ENCODE data around the gene CRISP3. TPM values are rescaled to one million over a fixed set of nuclear protein-coding genes. Genes with fewer than 3 reads are reported as not detected.

The CRISP3 gene
- polyA plus RNA-seq, 2 of the 4 experiments (the other 2 are of a cell fraction) = 0.03 TPM; not detected in 1

- no peak overlapping the region for H3K27ac ChIP-seq
- DNase-seq (ENCODE audit: low read depth in 1 of 2, low spot score in 1 of 2) (no peak), ATAC-seq (no peak), FAIRE-seq (no peak)
- H3K9me3 ChIP-seq = no peaks in the 10 kb centered on the region
- POLR2A ChIA-PET = no interaction called here
- no peak overlapping the region for H3K4me3 ChIP-seq
- no peak overlapping the region for H3K4me2 ChIP-seq
- no peaks in the 10 kb centered on the region for H3K4me1 ChIP-seq
- no peak for TF ChIP-seq TP53 (CRISPR knock-in tag; IDR thresholded peaks at IDR 0.05)
- TF ChIP-seq HEYL (CRISPR knock-in tag; IDR thresholded peaks at IDR 0.05) = no peak
- TF ChIP-seq RARB (CRISPR knock-in tag; IDR thresholded peaks at IDR 0.05) = no peak
- no peak for TF ChIP-seq FOSL2 (IDR thresholded peaks at IDR 0.05)
- TF ChIP-seq FOSL2 (CRISPR knock-in tag; IDR thresholded peaks at IDR 0.05) = no peak
- no peak for TF ChIP-seq PBX3 (IDR thresholded peaks at IDR 0.05)
- no peak for TF ChIP-seq CHD4 (IDR thresholded peaks at IDR 0.05; ENCODE audit: borderline replicate concordance)
- no peak for TF ChIP-seq CBX8 (IDR thresholded peaks at IDR 0.05)
- no peak for TF ChIP-seq BCL3 (IDR thresholded peaks at IDR 0.05)
- no peak for TF ChIP-seq EHF (CRISPR knock-in tag; IDR thresholded peaks at IDR 0.05)
- no peak for TF ChIP-seq RFX5 (IDR thresholded peaks at IDR 0.05)
- TF ChIP-seq CTCF (IDR thresholded peaks at IDR 0.05) = no peak
- TF ChIP-seq TFCP2L1 (CRISPR knock-in tag; IDR thresholded peaks at IDR 0.05) = no peak
- no peak for TF ChIP-seq REST (IDR thresholded peaks at IDR 0.05)
- no peak for TF ChIP-seq BHLHE40 (IDR thresholded peaks at IDR 0.05; ENCODE audit: low read depth, low read length)
- TF ChIP-seq CHD2 (IDR thresholded peaks at IDR 0.05; ENCODE audit: low read length, partially characterized antibody) = no peak
- TF ChIP-seq ESRRA (IDR thresholded peaks at IDR 0.05; ENCODE audit: borderline replicate concordance, low read length) = no peak
- CTCF ChIA-PET = interaction anchor here (0.7 kb wide), 1 partner anchor 250 kb away, joined by 4 read pairs; no protein-coding TSS in a partner anchor
- 84% methylated on average over 7 of the region's 7 CpGs for WGBS (ENCODE audit: missing lambda C conversion rate)
Observed at GRCh38 chr6:49782725-49783124, 38.5 kb upstream of the CRISP3 start.

GRCh38 chr6:49782293-49782692 lies 38.1 kb upstream of the CRISP3 start:
- 8% methylated on average over 1 of the region's 1 CpG for WGBS (ENCODE audit: missing lambda C conversion rate)
- Histone ChIP-seq H3K4me2 (no peak overlapping the region), H3K4me3 (no peak overlapping the region), H3K27ac (no peak overlapping the region), H3K9me3 (no peaks in the 10 kb centered on the region), H3K4me1 (no peaks in the 10 kb centered on the region)
- DNase-seq (ENCODE audit: low read depth in 1 of 2, low spot score in 1 of 2) = no peak
- ChIA-PET POLR2A (no interaction called here), CTCF (interaction anchor here (0.7 kb wide), 1 partner anchor 250 kb away, joined by 4 read pairs; no protein-coding TSS in a partner anchor)
- FAIRE-seq = no peak
- ATAC-seq = no peak
- TF ChIP-seq RAD21 (conservative IDR thresholded peaks at IDR 0.05 in 1 of 2, IDR thresholded peaks at IDR 0.05 in 1 of 2) = no peak
- no peak for TF ChIP-seq ATOH8 (CRISPR knock-in tag; IDR thresholded peaks at IDR 0.05; ENCODE audit: low read depth)
- no peak for TF ChIP-seq CTCF (IDR thresholded peaks at IDR 0.05)
- no peak for TF ChIP-seq CEBPB (IDR thresholded peaks at IDR 0.05)
- no peak for TF ChIP-seq MYC (IDR thresholded peaks at IDR 0.05; ENCODE audit: borderline replicate concordance, low read length)
- no peak for TF ChIP-seq MAFK (IDR thresholded peaks at IDR 0.05; ENCODE audit: partially characterized antibody)
- TF ChIP-seq ESRRA (IDR thresholded peaks at IDR 0.05; ENCODE audit: borderline replicate concordance, low read length) = no peak
- no peak for TF ChIP-seq CBX8 (IDR thresholded peaks at IDR 0.05)
- TF ChIP-seq ZSCAN20 (CRISPR knock-in tag; IDR thresholded peaks at IDR 0.05) = no peak
- TF ChIP-seq RARB (CRISPR knock-in tag; IDR thresholded peaks at IDR 0.05) = no peak
- TF ChIP-seq FOSL2 (IDR thresholded peaks at IDR 0.05) = no peak
- no peak for TF ChIP-seq FOSL2 (CRISPR knock-in tag; IDR thresholded peaks at IDR 0.05)
- no peak for TF ChIP-seq BCL3 (IDR thresholded peaks at IDR 0.05)
- TF ChIP-seq MAZ (IDR thresholded peaks at IDR 0.05; ENCODE audit: borderline replicate concordance, low read depth, low read length) = no peak

All from A549 (cell line).